GM21528 (cell line): ENCODE measurements around the gene CYP3A4.
"Not testable (repeated sequence)": the region's sequence is repeated elsewhere in the genome, so short reads cannot be mapped to it uniquely, and the experiment has no call there.

Experiments
- ATAC-seq: cut with Tn5 transposase; IDR thresholded peaks from one replicate; pipeline ENCODE4 v1.9.1; 2021; ENCODE audit warnings: mild to moderate bottlenecking, moderate library complexity; ENCODE audit not compliant: unreplicated experiment, low FRiP score

Gene CYP3A4

DNA sequence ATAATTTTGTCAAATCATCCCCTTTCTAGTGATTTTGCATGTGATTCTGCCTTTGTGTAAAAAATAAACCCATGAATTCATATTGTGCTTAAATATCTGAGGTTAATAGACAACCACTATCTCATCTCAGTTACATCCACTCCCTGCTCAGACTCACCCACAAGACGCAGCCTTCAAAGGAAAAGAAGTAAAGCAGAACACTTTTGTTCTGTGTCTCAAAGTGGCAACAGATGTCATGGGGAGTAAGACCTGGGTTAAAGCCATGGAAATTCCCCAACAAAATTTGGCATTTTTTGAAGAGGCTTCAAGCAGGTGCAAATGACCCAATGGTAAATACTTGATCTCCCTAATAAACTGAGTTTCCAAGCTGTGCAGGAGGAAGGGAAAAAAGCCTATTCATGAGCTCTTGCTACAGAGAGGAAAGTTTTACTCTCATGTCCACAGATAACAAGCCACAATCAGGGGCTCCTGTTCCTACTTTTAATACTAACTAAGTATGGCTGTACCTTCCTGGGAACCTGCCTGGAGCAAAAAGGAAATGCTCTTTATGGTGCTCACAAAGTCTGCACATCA, 53.7 kb downstream of the CYP3A4 start:
- no peak for ATAC-seq

DNA sequence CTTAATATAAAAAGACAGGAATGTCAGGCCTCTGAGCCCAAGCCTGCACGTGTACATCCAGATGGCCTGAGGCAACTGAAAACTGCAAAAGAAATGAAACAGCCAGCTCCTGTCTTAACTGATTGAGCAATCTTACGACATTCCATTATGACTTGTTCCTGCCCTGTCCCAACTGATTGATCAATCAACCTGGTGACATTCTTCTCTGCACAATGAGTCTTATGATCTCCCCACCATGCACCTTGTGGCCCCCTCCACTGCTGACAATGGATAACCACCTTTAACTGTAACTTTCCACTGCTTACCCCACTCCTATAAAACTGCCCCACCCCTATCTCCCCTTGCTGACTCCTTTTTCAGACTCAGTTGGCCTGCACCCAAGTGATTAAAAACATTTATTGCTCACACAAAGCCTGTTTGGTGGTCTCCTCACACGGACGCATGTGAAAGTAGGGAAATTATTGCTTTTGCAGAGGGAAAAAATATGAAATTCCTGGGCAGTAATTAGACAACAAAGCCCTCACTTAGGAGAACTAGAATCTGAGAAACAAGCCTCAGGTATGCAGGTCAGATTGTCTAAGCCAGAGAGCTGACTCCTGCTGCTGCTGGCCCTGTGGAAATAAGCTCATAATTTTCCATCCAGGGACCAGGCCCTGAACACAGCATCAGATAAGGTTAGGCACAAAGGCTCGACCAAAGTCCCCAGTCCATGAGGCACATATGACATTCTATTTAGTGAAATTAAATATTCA, 54.3 kb downstream of the CYP3A4 start:
- ATAC-seq = no peak

DNA sequence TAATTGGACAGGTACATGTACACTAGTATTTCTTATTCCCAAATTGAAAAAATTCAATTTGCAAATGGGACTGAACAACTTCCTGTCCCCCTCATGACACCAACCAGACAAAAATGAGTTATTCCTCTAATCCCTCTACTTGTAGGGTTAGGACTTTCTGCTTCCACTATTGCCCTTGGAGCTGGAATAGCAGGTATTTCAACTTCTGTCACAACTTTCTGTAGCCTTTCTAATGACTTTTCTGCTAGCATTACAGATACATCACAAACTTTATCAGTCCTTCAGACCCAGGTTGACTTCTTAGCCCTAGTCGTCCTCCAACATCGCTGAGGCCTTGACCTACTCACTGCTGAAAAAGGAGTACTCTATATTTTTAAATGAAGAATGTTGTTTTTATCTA, 55.4 kb downstream of the CYP3A4 start:
- ATAC-seq = no peak

DNA sequence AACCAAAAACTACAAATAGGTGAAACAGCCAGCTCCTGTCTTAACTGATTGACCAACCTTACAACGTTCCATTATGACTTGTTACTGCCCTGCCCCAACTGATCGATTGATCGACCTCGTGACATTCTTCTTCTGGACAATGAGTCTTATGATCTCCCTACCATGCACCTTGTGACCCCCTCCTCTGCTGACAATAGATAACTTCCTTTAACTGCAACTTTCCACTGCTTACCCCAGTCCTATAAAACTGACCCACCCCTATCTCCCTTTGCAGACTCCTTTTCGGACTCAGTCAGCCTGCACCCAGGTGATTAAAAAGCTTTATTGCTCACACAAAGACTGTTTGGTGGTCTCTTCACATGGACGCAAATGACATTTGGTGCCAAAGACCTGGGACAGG, 60.8 kb downstream of the CYP3A4 start:
- ATAC-seq = not testable (repeated sequence)

DNA sequence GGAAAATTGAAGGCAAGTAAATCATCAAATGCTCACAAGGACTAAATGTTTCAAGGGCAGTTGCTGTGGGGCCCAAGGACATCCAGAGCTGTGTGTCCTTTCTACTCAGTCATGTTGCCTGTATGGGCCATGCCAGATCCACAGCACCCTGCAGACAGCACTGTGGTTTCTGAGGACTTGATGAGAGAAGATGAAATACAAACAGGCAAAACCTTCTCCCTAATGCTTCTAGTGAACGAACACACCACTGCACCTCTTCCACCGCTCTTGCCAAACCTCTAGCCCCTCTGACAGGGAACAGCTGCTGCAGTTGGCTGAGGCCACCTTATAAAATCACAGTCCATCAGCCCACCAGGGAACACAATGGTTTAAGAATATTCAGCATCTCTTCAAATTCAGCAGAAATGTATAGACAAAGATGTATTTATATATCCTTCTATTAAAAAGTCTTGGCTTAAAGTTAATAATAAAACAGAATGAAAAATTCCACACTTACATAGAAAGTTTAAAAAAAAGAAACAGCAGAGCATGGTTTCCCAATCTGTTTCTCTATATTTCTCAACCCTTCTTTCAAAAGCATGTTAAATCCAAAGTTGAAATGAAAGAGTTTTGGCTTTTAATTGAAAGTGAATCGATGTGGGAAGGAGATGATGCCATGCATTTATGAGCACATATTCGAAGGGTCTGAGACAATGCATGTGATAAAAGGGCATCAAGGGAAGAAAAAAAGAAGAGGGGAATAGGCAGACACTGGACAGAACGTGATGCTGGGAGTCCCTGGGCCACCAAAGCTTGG, 63.0 kb downstream of the CYP3A4 start:
- no peak for ATAC-seq

DNA sequence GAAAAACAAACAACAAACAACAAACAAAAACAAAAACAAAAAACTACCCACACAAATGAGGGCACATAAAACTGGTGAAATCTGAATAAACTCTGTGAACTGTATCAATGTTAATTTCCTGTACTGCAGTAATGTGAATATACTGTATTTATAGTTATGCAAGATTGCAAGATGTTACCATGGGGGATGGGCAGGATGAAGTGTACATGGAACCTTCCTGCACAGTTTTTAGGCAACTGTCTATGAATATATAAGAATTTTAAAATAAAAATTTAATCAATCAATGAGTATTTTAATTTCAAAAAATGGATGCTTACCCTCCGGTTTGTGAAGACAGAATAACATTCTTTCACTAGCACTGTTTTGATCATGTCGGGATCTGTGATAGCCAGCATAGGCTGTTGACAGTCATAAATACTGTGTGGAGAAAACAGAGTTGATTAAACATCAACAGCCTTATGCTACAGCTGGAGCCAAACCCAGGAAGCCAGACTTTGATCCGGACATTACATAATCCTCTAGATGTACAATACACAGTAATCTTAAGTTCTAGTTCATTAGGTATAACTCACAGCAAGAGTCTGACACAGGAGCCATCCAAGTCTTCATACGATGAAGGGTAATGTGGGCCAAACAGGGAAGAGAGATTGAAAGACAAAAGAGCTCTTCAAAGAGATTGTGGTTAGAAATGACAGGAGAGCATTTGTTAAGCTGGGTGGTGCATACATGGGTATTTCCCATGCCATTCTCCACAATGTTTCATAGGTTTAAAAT, 63.8 kb downstream of the CYP3A4 start:
- no peak for ATAC-seq

DNA sequence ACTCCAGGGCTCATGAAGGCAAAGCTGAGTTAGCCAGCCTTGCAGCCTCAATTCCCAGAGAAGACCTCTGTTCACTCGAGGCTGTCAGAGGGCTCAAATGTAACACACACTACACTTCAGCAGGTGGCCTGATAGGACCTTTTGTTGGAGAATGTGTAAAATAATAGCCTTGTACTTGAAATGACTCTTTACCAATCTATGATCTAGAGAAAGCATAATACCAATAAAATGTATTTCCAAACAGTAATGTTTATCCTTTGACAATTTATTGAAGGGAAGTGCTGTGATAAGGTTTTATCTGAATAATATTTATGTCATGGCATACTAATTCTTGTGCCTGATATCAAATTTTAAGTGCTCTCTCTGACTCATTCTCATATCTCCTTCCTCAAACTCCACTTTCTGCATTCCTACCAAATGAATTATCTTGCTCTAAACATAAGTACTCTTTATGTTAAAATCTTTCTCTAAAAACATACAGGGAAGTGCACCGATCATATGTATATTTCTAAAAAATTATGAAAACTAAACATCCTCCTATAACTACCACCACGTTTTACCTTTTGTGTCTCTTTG, 69.9 kb downstream of the CYP3A4 start:
- no peak for ATAC-seq

DNA sequence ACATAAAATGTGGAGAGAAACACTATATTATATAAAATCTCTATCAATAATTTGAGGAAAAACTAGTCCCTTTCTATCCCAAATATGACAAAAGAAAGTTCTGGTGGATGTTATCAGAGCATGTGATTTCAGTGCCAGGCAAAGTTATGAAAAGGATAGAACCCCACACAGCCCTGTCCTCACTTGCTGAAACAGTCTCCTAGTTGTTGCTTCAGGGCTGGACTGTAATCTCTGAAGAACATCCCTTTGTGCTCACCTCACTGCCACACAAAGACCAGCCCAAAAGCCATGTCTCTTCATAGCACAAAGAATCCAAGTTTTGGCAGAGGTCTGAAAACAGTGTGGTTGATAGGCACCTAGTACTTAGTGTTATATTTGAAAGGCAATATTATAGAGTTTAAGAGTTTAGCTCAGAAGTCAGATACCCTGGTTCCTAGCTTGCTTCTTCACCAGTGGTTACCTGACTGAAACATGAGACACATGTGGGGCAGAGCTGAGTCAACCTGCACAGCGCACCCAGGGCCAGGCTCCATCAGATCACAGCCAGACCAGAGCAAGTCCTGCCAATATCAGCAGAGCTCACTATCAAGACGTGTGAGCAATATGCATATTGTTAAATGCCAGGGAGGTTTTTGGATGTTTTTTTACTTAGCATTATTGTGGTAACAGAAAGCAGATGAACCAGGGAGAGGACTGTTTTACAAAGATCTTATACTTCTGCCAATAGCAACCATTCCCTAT, 74.0 kb downstream of the CYP3A4 start:
- ATAC-seq = no peak

DNA sequence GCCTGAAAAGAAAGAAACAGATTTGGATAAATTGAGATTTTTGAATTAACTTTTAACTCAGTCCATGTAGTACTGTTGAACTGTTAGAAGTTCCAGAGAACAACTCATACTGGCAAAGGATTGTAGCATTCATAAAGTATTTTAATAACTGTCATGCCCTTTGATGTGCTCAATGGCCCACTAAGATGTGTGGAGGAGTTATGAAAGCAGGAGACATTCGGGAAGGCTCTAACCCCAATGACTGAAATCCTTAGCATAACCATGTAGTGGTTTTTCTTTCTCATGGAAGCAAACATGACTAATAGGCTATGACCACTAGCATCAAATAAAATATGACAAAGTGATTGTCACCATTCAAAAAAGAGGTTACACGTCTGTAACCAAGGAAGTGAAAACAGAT, 74.7 kb downstream of the CYP3A4 start:
- no peak for ATAC-seq

DNA sequence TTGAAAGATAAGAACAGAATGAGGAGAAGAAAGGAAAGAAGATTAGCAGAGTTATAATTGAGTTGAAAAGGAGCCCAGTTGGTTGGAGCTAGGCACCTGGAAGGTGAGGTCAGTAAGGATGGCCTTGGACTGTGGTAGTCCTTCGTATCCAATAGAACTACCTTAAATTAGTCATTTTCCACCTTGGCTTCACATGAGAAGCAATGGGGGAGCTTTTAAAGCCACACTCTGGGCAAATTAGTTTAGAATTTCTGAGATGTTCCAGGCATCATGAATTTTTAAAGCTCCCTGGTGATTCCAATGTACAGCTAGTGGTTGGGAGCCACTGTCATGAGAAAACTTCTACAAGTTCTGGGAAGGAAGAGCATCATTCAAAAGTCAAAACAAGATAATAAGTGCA, 76.9 kb downstream of the CYP3A4 start:
- no peak for ATAC-seq
